HG02798 (cell line): ENCODE results near the gene METTL8.
A peak's percentile ranks its signal among the peaks of the same experiment; 100 is the strongest.
"Not testable (repeated sequence)": the region's sequence is repeated elsewhere in the genome, so short reads cannot be mapped to it uniquely, and the experiment has no call there.

Source experiments
- ATAC-seq: cut with Tn5 transposase; IDR thresholded peaks from one replicate; pipeline ENCODE4 v1.9.1; 2021; ENCODE audit warnings: mild to moderate bottlenecking; ENCODE audit not compliant: unreplicated experiment, poor library complexity

The METTL8 gene

GRCh38 chr2:171317492-171318125 lies 116.2 kb downstream of the METTL8 start:
- peak; percentile 39 for ATAC-seq

GRCh38 chr2:171316755-171317337 lies 116.9 kb downstream of the METTL8 start:
- no peak for ATAC-seq

DNA sequence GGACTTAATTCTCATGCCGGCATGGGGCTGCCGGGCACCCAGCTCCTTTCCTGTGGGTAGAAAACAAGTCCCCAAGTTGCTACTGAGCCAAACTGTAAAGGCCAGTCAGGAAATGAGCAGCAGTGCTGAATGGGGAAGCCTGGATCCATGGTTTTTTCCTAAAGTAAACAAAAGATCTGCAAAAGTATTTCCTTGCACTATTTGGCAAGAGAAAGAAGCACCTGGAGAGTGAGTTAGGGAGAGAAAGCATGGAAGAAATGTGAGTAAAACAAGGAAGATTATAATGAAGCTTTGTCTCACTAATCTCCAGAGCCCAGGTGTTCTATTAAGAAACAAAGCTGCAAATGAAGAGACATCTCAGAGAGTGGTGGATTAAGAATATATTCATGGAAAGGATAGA lies 117.6 kb downstream of the METTL8 start:
- no peak for ATAC-seq

- no peak for ATAC-seq
Measured at GRCh38 chr2:171315781-171316180, 118.0 kb downstream of the METTL8 start.

GRCh38 chr2:171312182-171312581 lies 121.6 kb downstream of the METTL8 start:
- ATAC-seq = not testable (repeated sequence)

GRCh38 chr2:171311589-171311988 lies 122.2 kb downstream of the METTL8 start:
- ATAC-seq = not testable (repeated sequence)

DNA sequence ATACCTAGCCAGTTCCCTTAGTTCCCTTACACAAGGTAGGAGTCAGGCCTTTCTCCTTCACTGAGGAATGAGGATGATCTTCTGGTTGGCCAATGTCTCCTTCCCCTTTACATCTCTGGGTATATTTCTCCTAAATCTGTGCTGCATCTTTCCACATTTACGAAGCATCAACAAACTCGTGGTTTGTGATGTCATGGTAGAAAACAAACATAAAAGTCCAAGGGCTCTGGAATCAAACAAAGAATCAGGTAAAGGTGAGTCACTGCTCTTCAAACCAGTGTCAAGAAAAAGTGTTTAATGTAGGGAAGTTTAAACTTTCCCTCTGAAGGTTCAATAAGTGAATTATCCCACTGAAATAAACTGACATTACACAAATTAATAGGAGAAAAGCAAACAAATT lies 122.9 kb downstream of the METTL8 start:
- ATAC-seq = no peak

- no peak for ATAC-seq
Measured at GRCh38 chr2:171309455-171310286, 124.1 kb downstream of the METTL8 start.

- no peak for ATAC-seq
Measured at GRCh38 chr2:171308280-171309054, 125.3 kb downstream of the METTL8 start.

DNA sequence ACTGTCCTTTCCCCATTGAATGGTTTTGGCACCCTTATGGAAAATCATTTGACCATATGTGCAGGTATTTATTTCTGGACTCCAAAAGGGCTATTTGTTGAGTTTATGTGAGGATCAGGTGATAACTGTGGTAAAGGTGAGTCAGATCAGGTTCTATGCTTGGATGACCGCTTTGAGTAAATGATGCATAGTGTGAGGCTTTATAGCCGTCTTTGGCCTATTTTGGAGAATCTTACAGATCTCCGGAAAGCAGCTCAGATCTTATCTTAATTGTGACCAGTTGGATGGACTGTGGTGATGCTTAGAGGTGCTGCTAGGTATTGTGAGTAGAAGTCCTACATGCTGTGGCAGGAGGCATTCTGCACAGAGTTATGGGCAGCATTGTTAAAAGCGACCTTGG lies 126.2 kb downstream of the METTL8 start:
- peak; percentile 46 for ATAC-seq

DNA sequence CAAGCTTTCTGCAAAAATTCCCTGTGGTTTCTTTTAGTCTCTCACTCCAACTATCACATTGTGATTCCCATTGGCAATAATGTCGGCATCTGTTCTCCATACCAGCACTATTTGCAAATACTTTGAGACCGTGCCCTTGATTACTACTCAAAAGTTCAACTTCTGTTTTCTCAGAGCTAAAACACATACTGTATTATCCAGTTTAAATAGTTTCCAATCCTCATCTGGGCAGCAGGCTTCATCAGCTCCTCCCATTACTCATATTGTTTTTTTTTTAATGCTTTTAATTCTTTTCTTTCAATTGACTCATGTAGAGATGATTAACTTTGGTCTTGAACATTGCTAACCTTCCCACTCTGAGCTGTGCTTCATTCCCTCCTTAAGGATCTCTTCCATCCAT lies 135.8 kb downstream of the METTL8 start:
- no peak for ATAC-seq

GRCh38 chr2:171294608-171295007 lies 139.2 kb downstream of the METTL8 start:
- no peak for ATAC-seq

DNA sequence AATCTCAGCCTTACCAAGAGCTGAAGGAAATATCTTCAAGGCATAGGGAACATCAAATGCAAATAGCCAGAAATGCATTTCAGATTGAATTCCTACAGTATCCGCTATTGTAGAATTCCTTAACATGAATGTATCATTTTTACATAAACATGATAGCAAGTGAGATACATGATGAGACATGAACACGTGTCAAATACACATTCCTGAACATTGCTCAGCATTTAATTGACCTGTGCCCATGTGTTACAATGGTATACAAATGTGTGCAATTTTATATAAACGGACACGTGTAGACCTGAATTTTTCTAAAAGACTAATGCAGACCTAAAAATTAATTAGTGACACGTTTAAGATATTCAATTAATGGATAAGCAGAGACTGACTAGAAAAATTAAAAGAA lies 140.1 kb downstream of the METTL8 start:
- no peak for ATAC-seq

GRCh38 chr2:171289991-171290390 lies 143.8 kb downstream of the METTL8 start:
- no peak for ATAC-seq

DNA sequence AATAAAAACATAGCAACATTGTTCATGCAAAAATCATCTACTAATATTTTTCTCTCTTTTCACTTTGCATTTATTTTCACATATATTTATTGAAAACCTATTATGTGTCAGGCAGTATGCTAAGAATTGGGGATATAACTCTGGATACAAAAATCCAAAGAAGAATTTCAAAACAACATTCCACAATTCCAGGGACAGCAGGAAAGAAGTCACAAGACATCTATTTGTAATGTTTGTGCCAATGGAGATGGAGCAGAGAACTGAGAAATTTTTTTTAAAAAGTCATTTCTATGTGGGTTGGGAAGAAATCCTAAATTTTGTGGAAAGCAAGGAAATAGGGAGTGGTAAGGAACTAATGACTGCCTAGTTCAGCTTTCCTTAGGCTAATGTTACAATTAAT lies 144.5 kb downstream of the METTL8 start:
- ATAC-seq = no peak

DNA sequence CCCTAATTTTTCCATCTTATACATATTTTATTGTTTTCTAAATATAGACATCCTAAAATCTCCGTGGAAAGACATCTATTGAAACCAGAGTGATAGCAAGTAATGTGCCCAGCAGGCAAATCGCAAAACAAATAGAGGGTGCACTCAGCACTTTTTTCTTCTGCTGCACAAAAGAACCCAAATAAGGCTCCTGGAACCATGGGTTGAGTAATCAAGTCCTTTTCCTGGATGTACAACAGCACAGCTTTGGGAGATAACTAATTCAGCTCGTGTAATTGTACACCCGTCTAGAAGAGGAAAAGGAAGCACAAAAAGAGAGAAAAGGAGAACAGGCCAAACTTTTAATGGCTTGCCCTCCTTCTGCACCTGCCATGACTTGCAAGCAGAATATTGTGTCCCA lies 146.2 kb downstream of the METTL8 start:
- no peak for ATAC-seq

DNA sequence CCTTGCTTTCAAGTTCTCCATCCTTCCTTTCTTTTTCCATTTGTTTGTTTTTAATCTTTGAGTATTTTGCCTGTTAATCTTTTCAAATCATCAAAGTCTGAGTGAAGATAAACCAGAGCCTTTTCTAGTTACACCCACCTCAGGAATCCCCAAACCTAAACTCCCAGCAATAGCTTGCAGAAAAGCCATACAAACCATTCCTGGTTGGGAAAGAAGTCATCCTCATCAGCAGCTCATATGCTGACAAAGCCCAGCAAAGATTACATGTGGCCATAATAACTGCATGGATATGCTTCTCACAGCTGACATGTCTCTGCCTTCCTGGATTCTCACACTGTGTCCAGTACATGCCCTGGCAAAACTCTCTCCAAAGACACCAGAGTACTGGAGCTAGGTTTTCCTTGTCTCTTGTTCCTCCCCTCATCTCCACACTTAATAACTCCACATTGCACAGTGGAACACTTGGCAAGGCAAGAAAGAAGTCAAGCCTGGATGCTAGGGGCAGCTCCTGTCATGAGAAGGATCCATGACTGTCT lies 146.7 kb downstream of the METTL8 start:
- ATAC-seq = no peak

DNA sequence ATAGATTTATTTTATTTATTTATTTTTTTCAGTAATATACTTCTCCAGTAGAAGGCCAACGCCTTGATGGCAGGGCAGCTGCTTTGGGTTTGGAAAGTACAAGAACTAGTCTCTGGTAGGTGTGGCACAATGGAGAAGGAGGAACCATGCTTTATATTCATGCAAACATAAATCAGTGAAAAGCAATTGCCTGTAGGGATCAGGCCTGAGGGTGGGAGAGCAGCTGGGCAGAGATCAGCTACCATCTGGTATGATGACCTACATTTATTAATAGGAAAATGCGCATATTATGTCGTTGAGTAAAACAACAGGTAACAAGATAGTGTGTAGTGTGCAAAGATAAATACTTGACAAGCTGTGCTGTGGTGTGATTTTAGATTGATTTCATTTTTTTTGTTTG lies 152.7 kb downstream of the METTL8 start:
- no peak for ATAC-seq

GRCh38 chr2:171279983-171280790 lies 153.6 kb downstream of the METTL8 start:
- ATAC-seq = no peak

DNA sequence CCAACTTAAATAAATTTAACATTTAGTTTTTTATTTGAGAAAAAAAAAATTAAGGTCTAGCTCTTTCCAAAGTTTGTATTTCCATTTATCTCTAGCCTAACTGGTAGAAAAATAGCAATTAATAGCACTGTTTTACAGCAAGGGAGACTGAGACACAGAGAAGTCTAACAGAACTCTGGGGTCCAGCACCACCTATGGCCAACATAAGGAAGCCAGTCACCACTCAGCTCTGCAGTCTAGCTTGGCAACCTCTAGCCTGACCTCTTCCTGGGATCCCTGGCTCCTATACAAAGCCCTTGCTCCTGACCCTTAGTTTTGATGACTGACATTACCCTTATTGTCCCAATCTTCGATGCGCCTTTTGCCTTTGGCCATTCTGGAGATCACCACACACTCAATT lies 159.0 kb downstream of the METTL8 start:
- no peak for ATAC-seq
